K562 (cell line): Measurements from ENCODE around the gene NBEAL2. TPM values are rescaled to one million over a fixed set of nuclear protein-coding genes. Genes with fewer than 3 reads are reported as not detected.

Experiments
- C11orf30 ChIP-seq: fragments of 450-650 bp; IDR thresholded peaks from 2 replicates; pipeline ENCODE4 v1.6.1; 2016; ENCODE audit warnings: low read depth, mild to moderate bottlenecking
- EP400 ChIP-seq: fragments of 450-650 bp; IDR thresholded peaks from 2 replicates; pipeline ENCODE4 v1.6.1; 2017; ENCODE audit warnings: antibody characterized with exemption, mild to moderate bottlenecking, moderate library complexity
- FOSL1 ChIP-seq: fragments of 200-800 bp; sonication (Bioruptor generic); conservative IDR thresholded peaks from 2 replicates; pipeline ENCODE4 v1.6.1; 2016; ENCODE audit warnings: missing genetic modification characterization, missing compliant biosample characterization
- HDAC1 ChIP-seq, 2 experiments: fragments of 450-650 bp; IDR thresholded peaks; 2 replicates each; pipeline ENCODE4 v1.6.1; 2016 to 2017; ENCODE audit warnings: inconsistent platforms in 1 of 2, mild to moderate bottlenecking in 1 of 2, moderate library complexity in 1 of 2
- JUN ChIP-seq, 2 experiments: sonication (generic) in 1 of 2; formaldehyde crosslinking in 1 of 2; IDR thresholded peaks; 2 replicates each; pipeline versions ENCODE4 v1.6.1 to v1.8.0; 2012 to 2022; ENCODE audit warnings: borderline replicate concordance in 2 of 2, mild to moderate bottlenecking in 2 of 2, improper control_type of control experiment in 1 of 2, low read depth in 1 of 2, low read length in 1 of 2, missing genetic modification reagents in 1 of 2
- JUND ChIP-seq, 2 experiments: IDR thresholded peaks; 2 replicates in 1 of 2; 3 replicates in 1 of 2; pipeline ENCODE4 v1.6.1; 2011; ENCODE audit warnings: borderline replicate concordance in 2 of 2, low read depth in 2 of 2, low read length in 2 of 2, improper control_type of control experiment in 1 of 2, missing biosample characterization in 1 of 2, missing genetic modification characterization in 1 of 2, missing genetic modification reagents in 1 of 2
- MEIS2 ChIP-seq: fragments of 450-650 bp; IDR thresholded peaks from 2 replicates; pipeline ENCODE4 v1.6.1; 2014; ENCODE audit warnings: mild to moderate bottlenecking; ENCODE audit not compliant: partially characterized antibody
- MYNN ChIP-seq, 2 experiments: sonication (generic); formaldehyde crosslinking in 1 of 2; IDR thresholded peaks; 2 replicates each; pipeline versions ENCODE4 v1.5.0 to v1.6.1; 2016 to 2020; ENCODE audit warnings: antibody characterized with exemption in 1 of 2, missing genetic modification reagents in 1 of 2
- NEUROD1 ChIP-seq: fragments of 150-350 bp; IDR thresholded peaks from 2 replicates; pipeline ENCODE4 v1.6.1; 2014; ENCODE audit warnings: borderline replicate concordance, low read length, low read depth; ENCODE audit not compliant: partially characterized antibody
- NFYB ChIP-seq: IDR thresholded peaks from 2 replicates; pipeline ENCODE4 v1.6.1; 2011; ENCODE audit warnings: mild to moderate bottlenecking, moderate library complexity; ENCODE audit not compliant: insufficient read length; ENCODE audit errors: extremely low read depth
- PHF21A ChIP-seq: fragments of 450-650 bp; IDR thresholded peaks from 2 replicates; pipeline ENCODE4 v1.6.1; 2017; ENCODE audit warnings: low read depth, borderline replicate concordance
- SMARCE1 ChIP-seq: fragments of 450-650 bp; IDR thresholded peaks from 2 replicates; pipeline ENCODE4 v1.7.1; 2016; ENCODE audit warnings: mild to moderate bottlenecking
- ZNF41 ChIP-seq: fragments of 250-450 bp; sonication (Bioruptor Pico); conservative IDR thresholded peaks from 2 replicates; pipeline ENCODE4 v1.4.0; 2020; ENCODE audit warnings: mild to moderate bottlenecking
- polyA plus RNA-seq, 8 experiments: library from polyadenylated mRNA; depleted of rRNA in 4 of 8; stranded (reverse) in 5 of 8; unstranded in 3 of 8; fragments of >200 nt; fragmentation: Nextera tagmentation in 2 of 8; fragmentation: Illumina TruSeq in 1 of 8; extraction: Ambion mirVana in 2 of 8; extraction: Trizol in 1 of 8; gene quantifications; 2 replicates each; pipeline versions ENCODE4 v1.2.1 to v1.2.3, GENCODE V29; 2011 to 2014; ENCODE audit warnings: inconsistent platforms in 1 of 8, missing spikeins in 1 of 8
- total RNA-seq, 7 experiments: library from RNA; depleted of rRNA in 6 of 7; stranded (reverse); fragments of >200 nt in 6 of 7; fragmentation: Illumina TruSeq in 2 of 7; extraction: Trizol in 2 of 7; gene quantifications; 2 replicates each; pipeline versions ENCODE4 v1.2.1 to v1.2.3, GENCODE V29; 2011 to 2021; ENCODE audit warnings: low replicate concordance in 1 of 7
- TF ChIP-seq, protein P1 (sequence below): fragments of 450-650 bp; IDR thresholded peaks from 2 replicates; pipeline ENCODE4 v1.6.1; 2017; ENCODE audit warnings: antibody characterized with exemption, mild to moderate bottlenecking
- TF ChIP-seq, protein P2 (sequence below): sonication (generic); formaldehyde crosslinking; IDR thresholded peaks from 2 replicates; pipeline ENCODE4 v1.8.0; 2022; ENCODE audit warnings: missing genetic modification reagents, mild to moderate bottlenecking, moderate library complexity, borderline replicate concordance

NBEAL2 gene
- total and polyA plus RNA-seq, 9 of the 15 experiments (the other 6 are each of a cell fraction or from before 2014, with no cell fraction given), result 0.06 to 114 (median 29.6) TPM

DNA sequence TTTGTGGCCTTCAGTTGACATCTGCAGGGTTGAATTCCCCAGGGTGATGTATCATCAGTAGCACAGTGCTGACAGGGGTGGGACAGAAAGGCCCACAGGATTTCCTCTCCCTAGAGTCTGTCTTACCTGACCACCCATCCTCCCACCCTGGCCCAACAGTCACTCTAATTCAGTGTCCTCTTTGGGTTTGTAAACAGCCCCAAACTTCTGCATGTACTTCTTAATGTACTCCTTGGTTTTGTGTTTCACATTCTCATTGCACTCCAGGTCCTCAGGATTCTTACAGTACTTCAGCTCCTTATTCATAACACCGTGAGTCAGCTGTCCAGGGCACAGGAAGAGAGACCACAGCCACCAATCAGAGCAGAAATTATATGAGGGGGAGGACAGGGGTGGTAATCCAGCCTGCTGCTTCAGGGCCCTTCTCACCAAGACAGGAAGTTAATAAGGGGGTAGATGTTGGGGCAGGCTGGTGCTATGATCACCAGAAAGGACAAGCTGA is 37.5 kb downstream of the NBEAL2 start (continued):
- TF ChIP-seq MEIS2 (peak; percentile 77), NFYB (peak; percentile 37), JUND (IDR thresholded peaks at IDR 0.05; ENCODE audit: borderline replicate concordance, low read depth, low read length) (peak; percentile 85), JUND (tag; IDR thresholded peaks at IDR 0.05; ENCODE audit: borderline replicate concordance, low read depth, low read length) (peak; percentile 61; the same call in 1 of the 3 replicates), ZNF41 (CRISPR knock-in tag) (no peak), EP400 (no peak), NEUROD1 (peak; percentile 16), JUN (IDR thresholded peaks at IDR 0.05; ENCODE audit: borderline replicate concordance, low read depth, low read length) (peak; percentile 75), JUN (CRISPR knock-in tag; IDR thresholded peaks at IDR 0.05; ENCODE audit: borderline replicate concordance) (no peak), MYNN (IDR thresholded peaks at IDR 0.05) (0 out of 2 replicates have a peak, but pooled peaks have one; percentile 10), MYNN (CRISPR knock-in tag; IDR thresholded peaks at IDR 0.05) (no peak), HDAC1 (IDR thresholded peaks at IDR 0.05) (peak in 1 of 2 experiments; percentile 71; a peak in 2 of 4 replicates), SMARCE1 (peak; percentile 83), FOSL1 (tag) (peak; percentile 81), C11orf30 (peak; percentile 91), PHF21A (peak; percentile 69; the same call in 1 of the 2 replicates)
- TF ChIP-seq, protein P1, sequence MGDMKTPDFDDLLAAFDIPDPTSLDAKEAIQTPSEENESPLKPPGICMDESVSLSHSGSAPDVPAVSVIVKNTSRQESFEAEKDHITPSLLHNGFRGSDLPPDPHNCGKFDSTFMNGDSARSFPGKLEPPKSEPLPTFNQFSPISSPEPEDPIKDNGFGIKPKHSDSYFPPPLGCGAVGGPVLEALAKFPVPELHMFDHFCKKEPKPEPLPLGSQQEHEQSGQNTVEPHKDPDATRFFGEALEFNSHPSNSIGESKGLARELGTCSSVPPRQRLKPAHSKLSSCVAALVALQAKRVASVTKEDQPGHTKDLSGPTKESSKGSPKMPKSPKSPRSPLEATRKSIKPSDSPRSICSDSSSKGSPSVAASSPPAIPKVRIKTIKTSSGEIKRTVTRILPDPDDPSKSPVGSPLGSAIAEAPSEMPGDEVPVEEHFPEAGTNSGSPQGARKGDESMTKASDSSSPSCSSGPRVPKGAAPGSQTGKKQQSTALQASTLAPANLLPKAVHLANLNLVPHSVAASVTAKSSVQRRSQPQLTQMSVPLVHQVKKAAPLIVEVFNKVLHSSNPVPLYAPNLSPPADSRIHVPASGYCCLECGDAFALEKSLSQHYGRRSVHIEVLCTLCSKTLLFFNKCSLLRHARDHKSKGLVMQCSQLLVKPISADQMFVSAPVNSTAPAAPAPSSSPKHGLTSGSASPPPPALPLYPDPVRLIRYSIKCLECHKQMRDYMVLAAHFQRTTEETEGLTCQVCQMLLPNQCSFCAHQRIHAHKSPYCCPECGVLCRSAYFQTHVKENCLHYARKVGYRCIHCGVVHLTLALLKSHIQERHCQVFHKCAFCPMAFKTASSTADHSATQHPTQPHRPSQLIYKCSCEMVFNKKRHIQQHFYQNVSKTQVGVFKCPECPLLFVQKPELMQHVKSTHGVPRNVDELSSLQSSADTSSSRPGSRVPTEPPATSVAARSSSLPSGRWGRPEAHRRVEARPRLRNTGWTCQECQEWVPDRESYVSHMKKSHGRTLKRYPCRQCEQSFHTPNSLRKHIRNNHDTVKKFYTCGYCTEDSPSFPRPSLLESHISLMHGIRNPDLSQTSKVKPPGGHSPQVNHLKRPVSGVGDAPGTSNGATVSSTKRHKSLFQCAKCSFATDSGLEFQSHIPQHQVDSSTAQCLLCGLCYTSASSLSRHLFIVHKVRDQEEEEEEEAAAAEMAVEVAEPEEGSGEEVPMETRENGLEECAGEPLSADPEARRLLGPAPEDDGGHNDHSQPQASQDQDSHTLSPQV, result peak; percentile 52
- TF ChIP-seq, protein P2, sequence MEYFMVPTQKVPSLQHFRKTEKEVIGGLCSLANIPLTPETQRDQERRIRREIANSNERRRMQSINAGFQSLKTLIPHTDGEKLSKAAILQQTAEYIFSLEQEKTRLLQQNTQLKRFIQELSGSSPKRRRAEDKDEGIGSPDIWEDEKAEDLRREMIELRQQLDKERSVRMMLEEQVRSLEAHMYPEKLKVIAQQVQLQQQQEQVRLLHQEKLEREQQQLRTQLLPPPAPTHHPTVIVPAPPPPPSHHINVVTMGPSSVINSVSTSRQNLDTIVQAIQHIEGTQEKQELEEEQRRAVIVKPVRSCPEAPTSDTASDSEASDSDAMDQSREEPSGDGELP (CRISPR knock-in tag), result peak; percentile 87
